Endothelial cell of umbilical vein (primary cell): ENCODE results near the gene LRRK1. TPM values are rescaled to one million over a fixed set of nuclear protein-coding genes. Genes with fewer than 3 reads are reported as not detected.

Experiments
- BruUV-seq: library from RNA; stranded (reverse); fragments of 400-500 nt; replicated peaks from 2 replicates; lab custom pipeline; 2021; lab: Mats Ljungman, UMichigan
- CTCF ChIA-PET: fragments of 300-600, 350-600 bp; sonication (Branson Sonifier 250); formaldehyde crosslinking; loops from one replicate; lab custom pipeline; 2021; ENCODE audit warnings: antibody characterized with exemption, inconsistent platforms; lab: Charles Lee
- POLR2A ChIA-PET: fragments of 300-600, 350-600 bp; sonication (Branson Sonifier 250); formaldehyde crosslinking; loops from one replicate; lab custom pipeline; 2021; ENCODE audit warnings: antibody characterized with exemption, inconsistent platforms; lab: Charles Lee
- DNase-seq: peaks from one replicate; pipeline ENCODE4 v3.0.0-alpha.2; 2011; ENCODE audit warnings: low read depth, low spot score
- FAIRE-seq: peaks from 2 replicates; lab custom pipeline; 2011; peaks lifted over from hg19 to GRCh38; lab: Jason Lieb, UNC
- H2AFZ ChIP-seq: 2 replicates; pipeline ENCODE4 v1.6.0; 2012; ENCODE audit warnings: low read depth, low read length, control low read depth, inconsistent platforms
- H3K27ac ChIP-seq: 2 replicates; pipeline ENCODE4 v1.5.1; 2011; ENCODE audit warnings: low read depth, mild to moderate bottlenecking, control low read depth, low read length, moderate library complexity; ENCODE audit not compliant: insufficient read depth
- H3K27me3 ChIP-seq, 2 experiments: 2 replicates each; pipeline versions ENCODE4 v1.6.0 to v1.6.1; 2011; ENCODE audit warnings: low read length in 2 of 2, mixed read lengths in 1 of 2; ENCODE audit not compliant: control insufficient read depth in 2 of 2, insufficient read depth in 2 of 2
- H3K36me3 ChIP-seq, 2 experiments: 2 replicates in 1 of 2; 3 replicates in 1 of 2; pipeline ENCODE4 v1.5.1; 2011; ENCODE audit warnings: low read length in 2 of 2, mild to moderate bottlenecking in 1 of 2, moderate library complexity in 1 of 2; ENCODE audit not compliant: control insufficient read depth in 2 of 2, insufficient read depth in 2 of 2; ENCODE audit errors: extremely low read depth in 1 of 2
- H3K4me1 ChIP-seq: 3 replicates; pipeline ENCODE4 v1.5.1; 2011; ENCODE audit warnings: mild to moderate bottlenecking, low read length; ENCODE audit not compliant: control insufficient read depth, insufficient read depth; ENCODE audit errors: extremely low read depth
- H3K4me2 ChIP-seq: 2 replicates; pipeline ENCODE4 v1.6.1; 2011; ENCODE audit warnings: low read length, control low read depth, mixed read lengths; ENCODE audit not compliant: insufficient read depth
- H3K4me3 ChIP-seq, 3 experiments: fragments of 200-600 bp in 1 of 3; sonication (generic), shearing (Covaris generic) in 1 of 3; replicated peaks in 1 of 3; 2 replicates each; pipeline ENCODE4 v1.5.1; 2011 to 2016; ENCODE audit warnings: control low read depth in 3 of 3, low read length in 3 of 3, mild to moderate bottlenecking in 2 of 3, inconsistent platforms in 1 of 3, low read depth in 1 of 3, moderate library complexity in 1 of 3; ENCODE audit not compliant: insufficient read depth in 1 of 3
- H3K79me2 ChIP-seq: 2 replicates; pipeline ENCODE4 v1.6.0; 2012; ENCODE audit warnings: low read length, inconsistent platforms; ENCODE audit not compliant: control insufficient read depth, insufficient read depth
- H3K9ac ChIP-seq: replicated peaks from 2 replicates; pipeline ENCODE3; 2011; ENCODE audit warnings: low read length, control low read depth; ENCODE audit not compliant: insufficient read depth; ENCODE audit errors: extremely low read depth
- H3K9me1 ChIP-seq: replicated peaks from 3 replicates; pipeline ENCODE4 v1.6.0; 2011; ENCODE audit warnings: mild to moderate bottlenecking, low read length; ENCODE audit not compliant: control insufficient read depth, insufficient read depth; ENCODE audit errors: extremely low read depth
- H3K9me3 ChIP-seq: replicated peaks from 2 replicates; pipeline ENCODE4 v1.5.1; 2012; ENCODE audit warnings: low read length, inconsistent platforms; ENCODE audit not compliant: control insufficient read depth, insufficient read depth
- H4K20me1 ChIP-seq: replicated peaks from 2 replicates; pipeline ENCODE3; 2011; ENCODE audit warnings: mild to moderate bottlenecking, low read length; ENCODE audit not compliant: control insufficient read depth, insufficient read depth; ENCODE audit errors: extremely low read depth
- CTCF ChIP-seq, 2 donors: IDR thresholded peaks; 1 replicate in 1 of 2; 2 replicates in 1 of 2; pipeline ENCODE4 v1.5.1; 2011; ENCODE audit warnings: low read length in 2 of 2, mild to moderate bottlenecking in 2 of 2, moderate library complexity in 2 of 2, control low read depth in 1 of 2, inconsistent platforms in 1 of 2, low read depth in 1 of 2; ENCODE audit not compliant: insufficient read depth in 1 of 2; ENCODE audit errors: extremely low read depth in 1 of 2
- EZH2 ChIP-seq: IDR thresholded peaks from 2 replicates; pipeline ENCODE4 v1.6.1; 2012; ENCODE audit warnings: borderline replicate concordance, low read depth, mild to moderate bottlenecking, moderate library complexity, low read length, inconsistent platforms; ENCODE audit not compliant: severe bottlenecking
- GATA2 ChIP-seq: IDR thresholded peaks from 2 replicates; pipeline ENCODE4 v1.7.0; 2011; ENCODE audit warnings: low read depth, mild to moderate bottlenecking, moderate library complexity, mixed read lengths, low read length; ENCODE audit not compliant: insufficient read length, insufficient read depth
- JUN ChIP-seq: IDR thresholded peaks from 2 replicates; pipeline ENCODE4 v1.6.1; 2011; ENCODE audit warnings: borderline replicate concordance, low read depth; ENCODE audit not compliant: insufficient read length, insufficient read depth
- MAX ChIP-seq: IDR thresholded peaks from 2 replicates; pipeline ENCODE4 v1.6.1; 2011; ENCODE audit not compliant: insufficient read depth, insufficient read length
- POLR2AphosphoS5 ChIP-seq: IDR thresholded peaks from 2 replicates; pipeline ENCODE4 v1.6.1; 2012; ENCODE audit warnings: low read depth, mild to moderate bottlenecking, control low read depth, low read length, moderate library complexity; ENCODE audit not compliant: insufficient read depth
- dilution Hi-C: fragments of 300-500 bp; cut with MboI; formaldehyde crosslinking; loops from one replicate; pipeline ENCODE4 v1.15.0; 2019; ENCODE audit warnings: low sequenced_read_pairs; ENCODE audit not compliant: extremely low pct_ligation_motif_present
- intact Hi-C: fragments of 100-400 bp; cut with micrococcal nuclease; formaldehyde crosslinking; loops from one replicate; pipeline ENCODE4 v1.10.0; 2022
- polyA plus RNA-seq, 4 experiments: library from polyadenylated mRNA; depleted of rRNA in 3 of 4; stranded (reverse) in 3 of 4; unstranded in 1 of 4; fragments of >200 nt; gene quantifications; 2 replicates each; pipeline versions ENCODE4 v1.2.1 to v1.2.3, GENCODE V29; 2011 to 2012; ENCODE audit warnings: missing spikeins in 1 of 4
- total RNA-seq: library from RNA; stranded (reverse); gene quantifications from 2 replicates; pipeline ENCODE4 v1.2.3, GENCODE V29; 2021

LRRK1 gene
- total and polyA plus RNA-seq, 2 donors (not counting 3 experiments of a cell fraction or from before 2014, with no cell fraction given): 11.0 to 22.1 TPM

GRCh38 chr15:100983221-100983620 is 64.1 kb downstream of the LRRK1 start:
- POLR2A ChIA-PET: no interaction called here
- dilution Hi-C loops: no loop called here
- no peak for FAIRE-seq
- H3K9ac ChIP-seq: no peak overlapping the region
- intact Hi-C loops: no loop called here
- no peaks in the 10 kb centered on the region for H3K36me3 ChIP-seq
- no peak overlapping the region for H3K27ac ChIP-seq
- H3K27me3 ChIP-seq: no peaks in the 10 kb centered on the region
- H3K9me3 ChIP-seq: no peaks in the 10 kb centered on the region
- CTCF ChIA-PET: interaction anchor here (1.2 to 4.1 kb wide), 3 partner anchors 19 to 65 kb away, joined by 4 to 25 read pairs (median 8); partner anchors contain the start of gene LRRK1
- no peak overlapping the region for H2AFZ ChIP-seq
- no peak overlapping the region for H3K4me2 ChIP-seq
- H3K79me2 ChIP-seq: no peaks in the 10 kb centered on the region
- BruUV-seq: no TSS peak
- H3K4me3 ChIP-seq: no peak overlapping the region
- DNase-seq: no peak
- H3K9me1 ChIP-seq: no peaks in the 10 kb centered on the region
- TF ChIP-seq GATA2 (no peak), MAX (no peak), POLR2AphosphoS5 (no peak), JUN (no peak), EZH2 (no peak), CTCF (IDR thresholded peaks at IDR 0.05; ENCODE audit: extremely low read depth in 1 of 2, insufficient read depth in 1 of 2, low read depth in 1 of 2, low read length in 2 of 2) (no peak)
- H3K4me1 ChIP-seq: no peaks in the 10 kb centered on the region
- H4K20me1 ChIP-seq: no peaks in the 10 kb centered on the region
